Measurements from ENCODE around the gene NUMB. TPM values are rescaled to one million over a fixed set of nuclear protein-coding genes. Genes with fewer than 3 reads are reported as not detected.
"Not testable (repeated sequence)": the region's sequence is repeated elsewhere in the genome, so short reads cannot be mapped to it uniquely, and the experiment has no call there.

Gene NUMB
- total RNA-seq, 1 experiment from 2014 or later, result 75.2 TPM

DNA sequence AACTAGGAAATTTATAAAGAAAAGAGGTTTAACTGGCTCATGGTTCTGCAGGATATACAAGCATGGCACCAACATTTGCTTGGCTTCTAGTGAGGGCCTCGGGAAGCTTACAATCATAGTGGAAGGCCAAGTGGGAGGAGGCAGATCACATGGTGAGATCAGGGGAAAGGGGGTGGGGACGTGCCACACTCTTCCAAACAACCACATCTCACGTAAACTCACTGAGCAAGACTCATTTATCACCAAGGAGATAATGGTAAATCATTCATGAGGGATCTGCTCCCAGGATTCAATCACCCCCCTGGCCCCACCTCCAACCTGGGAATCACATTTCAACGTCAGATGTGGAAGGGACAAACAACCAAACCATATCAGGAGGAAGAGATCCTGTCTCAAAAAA lies 35.8 kb downstream of the NUMB start:
- TF ChIP-seq CTCF (IDR thresholded peaks at IDR 0.05; ENCODE audit: unreplicated experiment), result no peak
- H3K4me3 Mint-ChIP-seq (ENCODE audit: low read depth, unreplicated experiment), result no peak overlapping the region
- intact Hi-C loops (cut with micrococcal nuclease; ENCODE audit: unreplicated experiment), result no loop called here
- no peaks in the 10 kb centered on the region for H3K9me3 Mint-ChIP-seq (ENCODE audit: low read depth, unreplicated experiment)
- H3K36me3 Mint-ChIP-seq (ENCODE audit: insufficient read depth, unreplicated experiment), result peaks cover 10% of the 10 kb centered on the region
- DNase-seq, result no peak
- H3K27ac Mint-ChIP-seq (ENCODE audit: unreplicated experiment), result no peak overlapping the region
- CTCF ChIA-PET, result no interaction called here
- no peaks in the 10 kb centered on the region for H3K27me3 Mint-ChIP-seq (ENCODE audit: unreplicated experiment)
- H3K4me1 Mint-ChIP-seq (ENCODE audit: low read depth, unreplicated experiment), result peaks cover 13% of the 10 kb centered on the region
- no TSS peak for BruUV-seq (replicated peaks)

DNA sequence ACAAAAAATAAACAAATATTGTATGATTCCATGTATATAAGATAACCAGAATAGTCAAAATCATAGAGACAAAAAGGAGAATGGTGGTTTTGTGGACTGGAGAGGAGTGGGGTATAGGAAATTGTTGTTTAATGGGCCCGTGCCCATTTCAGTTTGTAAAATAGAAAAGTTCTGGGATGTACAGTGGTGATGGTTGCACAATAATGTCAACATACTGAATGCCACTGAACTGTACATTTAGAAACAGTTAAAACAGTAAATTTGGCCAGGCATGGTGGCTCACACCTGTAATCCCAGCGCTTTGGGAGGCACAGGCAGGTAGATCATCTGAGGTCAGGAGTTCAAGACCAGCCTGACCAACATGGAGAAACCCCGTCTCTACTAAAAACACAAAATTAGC lies 40.1 kb downstream of the NUMB start:
- Mint-ChIP-seq H3K4me3 (ENCODE audit: low read depth, unreplicated experiment) (no peak overlapping the region), H3K4me1 (ENCODE audit: low read depth, unreplicated experiment) (no peaks in the 10 kb centered on the region), H3K27me3 (ENCODE audit: unreplicated experiment) (no peaks in the 10 kb centered on the region), H3K36me3 (ENCODE audit: insufficient read depth, unreplicated experiment) (peaks cover 10% of the 10 kb centered on the region), H3K27ac (ENCODE audit: unreplicated experiment) (no peak overlapping the region), H3K9me3 (ENCODE audit: low read depth, unreplicated experiment) (no peaks in the 10 kb centered on the region)
- CTCF ChIA-PET, result no interaction called here
- no TSS peak for BruUV-seq (replicated peaks)
- no peak for TF ChIP-seq CTCF (IDR thresholded peaks at IDR 0.05; ENCODE audit: unreplicated experiment)
- no peak for DNase-seq
- intact Hi-C loops (cut with micrococcal nuclease; ENCODE audit: unreplicated experiment), result no loop called here

DNA sequence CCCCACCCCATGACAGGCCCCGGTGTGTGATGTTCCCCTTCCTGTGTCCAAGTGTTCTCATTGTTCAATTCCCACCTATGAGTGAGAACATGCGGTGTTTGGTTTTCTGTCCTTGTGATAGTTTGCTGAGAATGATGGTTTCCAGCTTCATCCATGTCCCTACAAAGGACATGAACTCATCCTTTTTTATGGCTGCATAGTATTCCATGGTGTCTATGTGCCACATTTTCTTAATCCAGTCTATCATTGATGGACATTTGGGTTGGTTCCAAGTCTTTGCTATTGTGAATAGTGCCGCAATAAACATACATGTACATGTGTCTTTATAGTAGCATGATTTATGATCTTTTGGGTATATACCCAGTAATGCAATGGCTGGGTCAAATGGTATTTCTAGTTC lies 52.1 kb downstream of the NUMB start:
- CTCF ChIA-PET, result interaction anchor here (0.7 kb wide), 1 partner anchor 17 kb away, joined by 5 read pairs; no protein-coding TSS in a partner anchor
- H3K27me3 Mint-ChIP-seq (ENCODE audit: unreplicated experiment); H3K4me3 Mint-ChIP-seq (ENCODE audit: low read depth, unreplicated experiment); DNase-seq; H3K27ac Mint-ChIP-seq (ENCODE audit: unreplicated experiment); H3K4me1 Mint-ChIP-seq (ENCODE audit: low read depth, unreplicated experiment); intact Hi-C loops (cut with micrococcal nuclease; ENCODE audit: unreplicated experiment); BruUV-seq (replicated peaks); H3K36me3 Mint-ChIP-seq (ENCODE audit: insufficient read depth, unreplicated experiment); H3K9me3 Mint-ChIP-seq (ENCODE audit: low read depth, unreplicated experiment): not testable (repeated sequence)

DNA sequence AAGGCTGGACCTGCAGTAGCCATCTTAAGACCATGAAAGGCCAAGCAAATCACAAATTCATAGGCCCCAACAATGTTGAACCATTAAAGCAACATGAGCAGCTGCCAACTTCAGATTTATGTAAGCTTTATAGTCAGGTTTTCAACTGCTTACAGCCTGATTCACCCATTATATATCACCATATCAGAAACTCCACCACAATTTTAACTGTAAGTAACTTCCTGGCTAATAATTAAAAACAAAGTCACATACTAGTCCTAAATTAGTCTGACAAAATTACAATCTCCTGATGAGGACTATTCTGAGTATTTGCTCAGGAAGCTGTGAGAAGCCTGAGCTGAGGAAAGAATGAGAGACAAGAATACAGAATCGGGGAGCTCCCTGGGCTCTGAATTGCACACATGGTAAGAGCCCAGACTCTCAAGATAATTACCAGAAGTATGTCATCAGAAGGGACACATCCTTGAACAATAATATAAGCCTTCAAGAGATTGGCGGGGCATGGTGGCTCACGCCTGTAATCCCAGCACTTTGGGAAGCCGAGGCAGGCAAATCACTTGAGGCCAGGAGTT lies 55.1 kb downstream of the NUMB start:
- H3K27ac Mint-ChIP-seq (ENCODE audit: unreplicated experiment), result no peak overlapping the region
- H3K4me1 Mint-ChIP-seq (ENCODE audit: low read depth, unreplicated experiment), result peaks cover 8% of the 10 kb centered on the region
- H3K36me3 Mint-ChIP-seq (ENCODE audit: insufficient read depth, unreplicated experiment), result no peaks in the 10 kb centered on the region
- H3K4me3 Mint-ChIP-seq (ENCODE audit: low read depth, unreplicated experiment), result no peak overlapping the region
- CTCF ChIA-PET, result interaction anchor here (0.7 to 1.2 kb wide), 2 partner anchors 11 to 20 kb away, joined by 3 read pairs; no protein-coding TSS in a partner anchor
- no peak for TF ChIP-seq CTCF (IDR thresholded peaks at IDR 0.05; ENCODE audit: unreplicated experiment)
- intact Hi-C loops (cut with micrococcal nuclease; ENCODE audit: unreplicated experiment), result no loop called here
- no peaks in the 10 kb centered on the region for H3K27me3 Mint-ChIP-seq (ENCODE audit: unreplicated experiment)
- BruUV-seq (replicated peaks), result no TSS peak
- no peak for DNase-seq
- H3K9me3 Mint-ChIP-seq (ENCODE audit: low read depth, unreplicated experiment), result no peaks in the 10 kb centered on the region

DNA sequence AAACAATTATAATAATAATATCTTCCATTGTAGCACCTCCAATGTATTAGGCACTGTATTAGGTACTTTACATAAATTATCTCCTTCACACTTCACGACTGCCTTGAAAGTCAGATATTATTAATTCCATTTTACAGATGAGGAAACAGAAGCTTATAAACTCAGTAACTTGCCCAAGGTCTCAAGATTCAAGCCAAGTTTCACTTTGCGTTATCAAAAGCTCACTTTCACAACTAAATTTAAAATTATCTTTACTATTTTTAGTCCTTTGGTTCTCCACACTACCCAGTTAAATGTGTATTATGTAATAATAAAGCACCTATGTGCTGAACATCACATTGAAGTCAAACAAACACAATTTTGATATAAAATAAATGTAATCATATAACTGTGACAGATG lies 55.8 kb downstream of the NUMB start:
- H3K4me3 Mint-ChIP-seq (ENCODE audit: low read depth, unreplicated experiment), result no peak overlapping the region
- no peaks in the 10 kb centered on the region for H3K9me3 Mint-ChIP-seq (ENCODE audit: low read depth, unreplicated experiment)
- H3K27ac Mint-ChIP-seq (ENCODE audit: unreplicated experiment), result no peak overlapping the region
- CTCF ChIA-PET, result interaction anchor here (1.2 kb wide), 1 partner anchor 10 kb away, joined by 3 read pairs; no protein-coding TSS in a partner anchor
- TF ChIP-seq CTCF (IDR thresholded peaks at IDR 0.05; ENCODE audit: unreplicated experiment), result no peak
- no peak for DNase-seq
- H3K36me3 Mint-ChIP-seq (ENCODE audit: insufficient read depth, unreplicated experiment), result no peaks in the 10 kb centered on the region
- H3K4me1 Mint-ChIP-seq (ENCODE audit: low read depth, unreplicated experiment), result peaks cover 8% of the 10 kb centered on the region
- intact Hi-C loops (cut with micrococcal nuclease; ENCODE audit: unreplicated experiment), result no loop called here
- H3K27me3 Mint-ChIP-seq (ENCODE audit: unreplicated experiment), result no peaks in the 10 kb centered on the region
- BruUV-seq (replicated peaks), result no TSS peak

Data from Calu3 (cell line).